ENCODE data around the gene TRMT6. TPM values are rescaled to one million over a fixed set of nuclear protein-coding genes. Genes with fewer than 3 reads are reported as not detected.

The TRMT6 gene
- polyA plus RNA-seq, 3 donors, result 9.3 to 11.0 (median 10.6) TPM

DNA sequence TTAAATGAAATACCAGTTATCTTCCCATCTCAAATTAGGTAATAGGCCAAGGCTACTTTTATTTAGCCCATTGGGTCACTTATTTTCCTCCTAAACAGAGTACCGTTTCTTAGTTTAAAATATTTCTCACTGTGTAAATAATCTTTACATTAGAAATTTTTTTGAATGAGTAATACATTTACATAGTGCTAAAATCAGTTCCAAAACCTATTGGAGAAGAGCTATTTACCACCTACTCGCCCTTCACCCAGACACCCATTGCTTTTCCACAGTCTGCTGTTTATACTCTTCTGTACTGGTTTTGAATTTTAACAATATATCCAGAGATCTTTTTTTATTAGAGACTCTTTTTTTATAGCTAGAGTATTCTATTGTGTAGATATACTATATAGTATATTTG is 37.0 kb upstream of the TRMT6 start:
- H3K9me3 Mint-ChIP-seq, result no peaks in the 10 kb centered on the region
- no peak overlapping the region for H2AFZ ChIP-seq (ENCODE audit: insufficient read depth, low read depth, low read length, poor library complexity, severe bottlenecking)
- peaks cover 32 to 85% of the 10 kb centered on the region in 2 donors for H3K36me3 ChIP-seq (replicated peaks in 1 of 2; ENCODE audit: control insufficient read depth in 1 of 2, insufficient read depth in 2 of 2, low read length in 2 of 2)

DNA sequence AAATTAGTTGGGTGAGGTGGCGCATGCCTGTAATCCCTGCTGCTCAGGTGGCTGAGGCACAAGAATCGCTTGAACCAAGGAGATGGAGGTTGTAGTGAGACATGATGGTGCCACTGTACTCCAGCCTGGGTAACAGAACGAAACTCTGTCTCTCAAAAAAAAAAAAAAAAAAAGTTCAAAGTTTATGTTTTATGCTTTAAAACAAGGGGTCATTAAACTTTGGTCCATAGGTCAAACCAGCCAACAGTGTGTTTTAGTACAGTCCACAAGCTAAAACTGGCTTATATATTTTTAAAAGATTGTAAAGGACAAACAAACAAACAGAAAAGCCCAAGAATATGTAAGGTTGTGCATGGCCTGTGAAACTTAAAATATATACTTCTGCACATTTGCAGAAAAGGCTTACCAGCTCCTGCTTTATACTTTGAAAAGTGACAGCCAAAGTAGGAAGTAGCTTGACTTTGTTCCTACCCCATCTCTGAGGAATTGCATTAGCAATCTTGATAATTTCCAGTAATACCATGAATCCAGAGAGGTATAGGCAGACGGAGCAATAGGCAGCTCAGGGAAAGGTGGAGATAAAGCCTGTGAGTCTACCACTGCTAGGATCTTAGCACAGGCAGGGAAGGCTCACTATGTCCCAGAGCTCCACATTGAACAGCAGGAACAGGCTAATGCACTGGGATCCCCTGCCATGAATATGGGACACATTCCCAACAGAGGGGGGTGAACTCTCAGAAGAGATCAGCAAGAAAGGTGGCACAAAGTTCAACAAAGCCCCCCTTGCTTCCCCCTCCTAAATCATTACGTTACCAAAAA is 30.6 kb upstream of the TRMT6 start:
- Histone ChIP-seq H3K4me2 (replicated peaks; ENCODE audit: extremely low read depth, low read length, poor library complexity, severe bottlenecking) (no peak overlapping the region), H2AFZ (ENCODE audit: insufficient read depth, low read depth, low read length, poor library complexity, severe bottlenecking) (no peak overlapping the region), H3K27ac (ENCODE audit: low read depth in 1 of 2, low read length in 2 of 2) (no peak overlapping the region), H3K9ac (ENCODE audit: insufficient read depth, low read length, poor library complexity, severe bottlenecking) (no peak overlapping the region), H3K79me2 (ENCODE audit: insufficient read depth, low read length) (no peaks in the 10 kb centered on the region), H3K9me3 (replicated peaks in 1 of 2; ENCODE audit: control insufficient read depth in 1 of 2, insufficient read depth in 1 of 2, low read length in 2 of 2) (no peaks in the 10 kb centered on the region), H3K27me3 (ENCODE audit: control insufficient read depth in 2 of 2, insufficient read depth in 2 of 2, low read length in 2 of 2) (no peaks in the 10 kb centered on the region), H3K4me1 (ENCODE audit: control insufficient read depth in 1 of 2, insufficient read depth in 2 of 2, low read length in 2 of 2) (no peaks in the 10 kb centered on the region), H3K36me3 (replicated peaks in 1 of 2; ENCODE audit: control insufficient read depth in 1 of 2, insufficient read depth in 2 of 2, low read length in 2 of 2) (peaks cover 32 to 88% of the 10 kb centered on the region in 2 donors), H3K4me3 (replicated peaks in 1 of 3; ENCODE audit: low read depth in 2 of 3, low read length in 3 of 3) (no peak overlapping the region), H4K20me1 (ENCODE audit: insufficient read depth, low read length) (no peaks in the 10 kb centered on the region)
- Mint-ChIP-seq H3K9me3 (no peaks in the 10 kb centered on the region), H3K36me3 (peaks cover 54 to 67% of the 10 kb centered on the region in 2 donors), H3K4me3 (no peak overlapping the region), H3K4me1 (no peaks in the 10 kb centered on the region), H3K27me3 (ENCODE audit: low read depth in 3 of 3) (no peaks in the 10 kb centered on the region), H3K27ac (no peak overlapping the region)
- no peak for DNase-seq
- intact Hi-C loops (cut with micrococcal nuclease), result no loop called here
- no CpG with 5 or more reads among the region's 5 CpGs for WGBS (ENCODE audit: insufficient coverage)
- TF ChIP-seq, protein P1, sequence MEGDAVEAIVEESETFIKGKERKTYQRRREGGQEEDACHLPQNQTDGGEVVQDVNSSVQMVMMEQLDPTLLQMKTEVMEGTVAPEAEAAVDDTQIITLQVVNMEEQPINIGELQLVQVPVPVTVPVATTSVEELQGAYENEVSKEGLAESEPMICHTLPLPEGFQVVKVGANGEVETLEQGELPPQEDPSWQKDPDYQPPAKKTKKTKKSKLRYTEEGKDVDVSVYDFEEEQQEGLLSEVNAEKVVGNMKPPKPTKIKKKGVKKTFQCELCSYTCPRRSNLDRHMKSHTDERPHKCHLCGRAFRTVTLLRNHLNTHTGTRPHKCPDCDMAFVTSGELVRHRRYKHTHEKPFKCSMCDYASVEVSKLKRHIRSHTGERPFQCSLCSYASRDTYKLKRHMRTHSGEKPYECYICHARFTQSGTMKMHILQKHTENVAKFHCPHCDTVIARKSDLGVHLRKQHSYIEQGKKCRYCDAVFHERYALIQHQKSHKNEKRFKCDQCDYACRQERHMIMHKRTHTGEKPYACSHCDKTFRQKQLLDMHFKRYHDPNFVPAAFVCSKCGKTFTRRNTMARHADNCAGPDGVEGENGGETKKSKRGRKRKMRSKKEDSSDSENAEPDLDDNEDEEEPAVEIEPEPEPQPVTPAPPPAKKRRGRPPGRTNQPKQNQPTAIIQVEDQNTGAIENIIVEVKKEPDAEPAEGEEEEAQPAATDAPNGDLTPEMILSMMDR (IDR thresholded peaks at IDR 0.05), result no peak

More for the DNA sequence above, 37.0 kb upstream of the TRMT6 start:
- no peak overlapping the region for H3K27ac Mint-ChIP-seq
- WGBS (ENCODE audit: insufficient coverage), result no CpG with 5 or more reads among the region's 2 CpGs
- Histone ChIP-seq H3K4me3 (replicated peaks in 1 of 3; ENCODE audit: low read depth in 2 of 3, low read length in 3 of 3) (no peak overlapping the region), H3K79me2 (ENCODE audit: insufficient read depth, low read length) (no peaks in the 10 kb centered on the region), H3K4me2 (replicated peaks; ENCODE audit: extremely low read depth, low read length, poor library complexity, severe bottlenecking) (no peak overlapping the region), H3K27me3 (ENCODE audit: control insufficient read depth in 2 of 2, insufficient read depth in 2 of 2, low read length in 2 of 2) (no peaks in the 10 kb centered on the region), H3K4me1 (ENCODE audit: control insufficient read depth in 1 of 2, insufficient read depth in 2 of 2, low read length in 2 of 2) (no peaks in the 10 kb centered on the region), H3K9me3 (replicated peaks in 1 of 2; ENCODE audit: control insufficient read depth in 1 of 2, insufficient read depth in 1 of 2, low read length in 2 of 2) (no peaks in the 10 kb centered on the region), H3K9ac (ENCODE audit: insufficient read depth, low read length, poor library complexity, severe bottlenecking) (no peak overlapping the region), H4K20me1 (ENCODE audit: insufficient read depth, low read length) (no peaks in the 10 kb centered on the region), H3K27ac (ENCODE audit: low read depth in 1 of 2, low read length in 2 of 2) (no peak overlapping the region)
- TF ChIP-seq, protein P1 (IDR thresholded peaks at IDR 0.05), result no peak
- no peaks in the 10 kb centered on the region for H3K27me3 Mint-ChIP-seq (ENCODE audit: low read depth in 3 of 3)
- DNase-seq, result no peak
- H3K4me1 Mint-ChIP-seq, result no peaks in the 10 kb centered on the region
- intact Hi-C loops (cut with micrococcal nuclease), result no loop called here
- no peak overlapping the region for H3K4me3 Mint-ChIP-seq
- peaks cover 39 to 58% of the 10 kb centered on the region in 2 donors for H3K36me3 Mint-ChIP-seq
